ENCODE measurements around the gene CDC34.

Gene CDC34

GRCh38 chr19:590750-591098 is 59.2 kb downstream of the CDC34 start:
- no peak for DNase-seq

- DNase-seq = no peak
Observed at GRCh38 chr19:591099-591958, 59.8 kb downstream of the CDC34 start.
